Fibroblast of mammary gland (primary cell): ENCODE results near the gene CDK14.

Experiments used
- DNase-seq: peaks from one replicate; pipeline ENCODE4 v3.0.0-alpha.2; 2010; ENCODE audit warnings: low read depth
- H3K4me3 ChIP-seq: 2 replicates; pipeline ENCODE4 v1.5.1; 2011; ENCODE audit warnings: low read depth, mild to moderate bottlenecking, low read length, moderate library complexity; ENCODE audit not compliant: control insufficient read depth
- CTCF ChIP-seq: conservative IDR thresholded peaks from 2 replicates; pipeline ENCODE4 v1.5.1; 2011; ENCODE audit warnings: low read depth, low read length, inconsistent platforms; ENCODE audit not compliant: control insufficient read depth, insufficient read depth

Gene CDK14

GRCh38 chr7:91242097-91242844 lies 646.1 kb downstream of the CDK14 start:
- no peak for TF ChIP-seq CTCF
- DNase-seq, result peak; percentile 77
- H3K4me3 ChIP-seq, result no peak overlapping the region

GRCh38 chr7:91243591-91244301 lies 647.6 kb downstream of the CDK14 start:
- H3K4me3 ChIP-seq, result no peak overlapping the region
- TF ChIP-seq CTCF, result no peak
- DNase-seq, result peak; percentile 75

- no peak overlapping the region for H3K4me3 ChIP-seq
- DNase-seq, result no peak
- TF ChIP-seq CTCF, result peak; percentile 11
Measured at GRCh38 chr7:91247500-91247899, 651.4 kb downstream of the CDK14 start.

- peak; percentile 34 for DNase-seq
- no peak overlapping the region for H3K4me3 ChIP-seq
- TF ChIP-seq CTCF, result no peak
Measured at GRCh38 chr7:91248996-91249395, 652.9 kb downstream of the CDK14 start.

GRCh38 chr7:91249506-91250233 lies 653.5 kb downstream of the CDK14 start:
- peak; percentile 78 for DNase-seq

More at GRCh38 chr7:91249506-91250233, 653.5 kb downstream of the CDK14 start:
- no peak overlapping the region for H3K4me3 ChIP-seq
- TF ChIP-seq CTCF, result no peak
